Common myeloid progenitor, CD34-positive (primary cell): Measurements from ENCODE around the gene VPS50.
"Not testable (repeated sequence)": the region's sequence is repeated elsewhere in the genome, so short reads cannot be mapped to it uniquely, and the experiment has no call there.

ENCODE experiments used
- CTCF ChIA-PET: fragments of 350-600 bp; sonication (Branson Sonifier 250); formaldehyde crosslinking; loops from one replicate; lab custom pipeline; 2021; ENCODE audit warnings: antibody characterized with exemption; lab: Charles Lee
- POLR2A ChIA-PET: fragments of 350-600 bp; sonication (Branson Sonifier 250); formaldehyde crosslinking; loops from one replicate; lab custom pipeline; 2021; ENCODE audit warnings: antibody characterized with exemption; lab: Charles Lee
- DNase-seq, 3 donors: peaks; one replicate each; pipeline versions ENCODE4 v3.0.0 to v3.0.0-alpha.2; 2013
- H3K27ac ChIP-seq, 2 experiments: 1 replicate in 1 of 2; 2 replicates in 1 of 2; pipeline ENCODE4 v1.7.0; 2013; ENCODE audit warnings: inconsistent platforms in 2 of 2, low read length in 2 of 2, mild to moderate bottlenecking in 2 of 2, low read depth in 1 of 2, moderate library complexity in 1 of 2; ENCODE audit not compliant: severe bottlenecking in 2 of 2, insufficient read depth in 1 of 2, poor library complexity in 1 of 2
- H3K27me3 ChIP-seq, 5 experiments: replicated peaks in 2 of 5; 1 replicate in 3 of 5; 2 replicates in 2 of 5; pipeline versions ENCODE4 v1.6.1 to v1.7.0; 2013; ENCODE audit warnings: low read length in 4 of 5, mild to moderate bottlenecking in 2 of 5, moderate library complexity in 2 of 5, inconsistent platforms in 1 of 5; ENCODE audit not compliant: insufficient read depth in 5 of 5, control insufficient read depth in 4 of 5
- H3K36me3 ChIP-seq, 4 experiments: 1 replicate in 2 of 4; 2 replicates in 2 of 4; pipeline versions ENCODE4 v1.6.1 to v1.7.0; 2013; ENCODE audit warnings: low read length in 3 of 4, control low read depth in 1 of 4, mild to moderate bottlenecking in 1 of 4; ENCODE audit not compliant: control insufficient read depth in 4 of 4, insufficient read depth in 4 of 4
- H3K4me1 ChIP-seq, 4 experiments: 1 replicate in 3 of 4; 2 replicates in 1 of 4; pipeline versions ENCODE4 v1.6.1 to v1.7.1; 2013; ENCODE audit warnings: low read length in 3 of 4, mild to moderate bottlenecking in 3 of 4, control low read depth in 1 of 4, inconsistent platforms in 1 of 4, moderate library complexity in 1 of 4; ENCODE audit not compliant: control insufficient read depth in 4 of 4, insufficient read depth in 4 of 4; ENCODE audit errors: control extremely low read depth in 1 of 4
- H3K4me3 ChIP-seq, 7 experiments: 1 replicate in 4 of 7; 2 replicates in 3 of 7; pipeline versions ENCODE4 v1.5.1 to v1.7.0; 2013; ENCODE audit warnings: mild to moderate bottlenecking in 7 of 7, low read length in 6 of 7, moderate library complexity in 6 of 7, inconsistent platforms in 2 of 7, low read depth in 2 of 7, control low read depth in 1 of 7; ENCODE audit not compliant: insufficient read depth in 4 of 7, control insufficient read depth in 1 of 7; ENCODE audit errors: extremely low read depth in 1 of 7
- H3K9me3 ChIP-seq, 5 experiments: 1 replicate in 4 of 5; 2 replicates in 1 of 5; pipeline versions ENCODE4 v1.6.1 to v1.7.1; 2013; ENCODE audit warnings: low read length in 4 of 5, mild to moderate bottlenecking in 2 of 5, inconsistent platforms in 1 of 5, low read depth in 1 of 5, moderate library complexity in 1 of 5; ENCODE audit not compliant: control insufficient read depth in 4 of 5, insufficient read depth in 2 of 5; ENCODE audit errors: control extremely low read depth in 1 of 5
- WGBS: methylation state at CpG from one replicate; pipeline ENCODE4 v1.1.5; 2013; ENCODE audit not compliant: insufficient coverage; 5-methylcytosine and 5-hydroxymethylcytosine counted together

Gene VPS50

DNA sequence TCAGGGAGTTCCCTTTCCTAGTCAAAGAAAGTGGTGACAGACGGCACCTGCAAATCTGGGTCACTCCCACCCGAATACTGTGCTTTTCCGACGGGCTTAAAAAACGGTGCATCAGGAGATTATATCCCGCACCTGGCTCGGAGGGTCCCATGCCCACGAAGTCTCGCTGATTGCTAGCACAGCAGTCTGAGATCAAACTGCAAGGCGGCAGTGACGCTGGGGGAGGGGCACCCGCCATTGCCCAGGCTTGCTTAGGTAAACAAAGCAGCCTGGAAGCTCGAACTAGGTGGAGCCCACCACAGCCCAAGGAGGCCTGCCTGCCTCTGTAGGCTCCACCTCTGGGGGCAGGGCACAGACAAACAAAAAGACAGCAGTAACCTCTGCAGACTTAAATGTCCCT, 110.0 kb downstream of the VPS50 start:
- H3K4me3 ChIP-seq, DNase-seq, POLR2A ChIA-PET: not testable (repeated sequence)

DNA sequence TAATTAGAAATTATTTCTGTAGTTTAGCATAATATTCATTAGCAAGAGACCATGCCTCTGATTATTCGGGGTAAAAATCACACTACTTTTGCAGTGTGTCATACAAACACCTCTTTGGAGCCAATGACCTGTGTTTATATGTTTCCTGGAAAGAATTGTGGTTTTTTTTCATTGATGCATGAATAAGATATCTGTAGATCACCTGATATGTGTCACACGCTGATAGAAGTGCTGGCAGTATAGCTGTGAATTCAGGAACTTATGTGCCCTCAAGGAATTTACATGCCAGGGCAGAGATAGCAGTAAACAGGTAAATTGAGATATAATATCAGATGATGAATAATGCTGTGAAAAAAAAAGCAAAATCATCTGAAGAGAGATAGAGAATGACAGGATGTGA, 118.2 kb downstream of the VPS50 start:
- POLR2A ChIA-PET: no interaction called here
- Histone ChIP-seq H3K27ac (no peak overlapping the region), H3K36me3 (peaks cover 0 to 8% (median 2%) of the 10 kb centered on the region in 4 experiments), H3K27me3 (no peaks in the 10 kb centered on the region), H3K4me1 (no peaks in the 10 kb centered on the region), H3K9me3 (no peaks in the 10 kb centered on the region), H3K4me3 (no peak overlapping the region)
- 100% methylated on average over 1 of the region's 2 CpGs for WGBS
- CTCF ChIA-PET: no interaction called here
- no peak for DNase-seq

More for the DNA sequence above, 110.0 kb downstream of the VPS50 start:
- H3K27ac ChIP-seq, CTCF ChIA-PET, H3K9me3 ChIP-seq, H3K27me3 ChIP-seq, H3K4me1 ChIP-seq: not testable (repeated sequence)
- H3K36me3 ChIP-seq: peaks cover 8 to 22% (median 12%) of the 10 kb centered on the region in 4 experiments
- WGBS: 99% methylated on average over 10 of the region's 13 CpGs

DNA sequence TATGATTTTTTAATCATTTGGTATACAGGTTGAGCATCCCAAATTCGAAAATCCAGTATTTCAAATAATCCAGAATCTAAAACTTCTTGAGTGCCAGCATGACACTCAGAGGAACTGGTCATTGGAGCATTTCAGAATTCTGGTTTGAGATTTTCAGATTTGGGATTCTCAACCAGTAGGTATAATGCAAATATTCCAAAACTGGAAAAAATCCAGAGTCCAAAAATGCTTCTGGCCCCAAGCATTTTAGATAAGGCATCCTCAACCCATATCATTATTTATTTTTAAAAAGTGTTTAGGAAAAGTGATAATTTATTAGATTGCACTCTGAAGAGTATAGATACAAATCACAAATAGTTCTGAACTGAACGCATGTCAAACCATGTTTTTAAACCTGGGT, 120.7 kb downstream of the VPS50 start:
- ChIA-PET POLR2A (no interaction called here), CTCF (no interaction called here)
- Histone ChIP-seq H3K36me3 (peaks cover under 1 to 8% (median 6%) of the 10 kb centered on the region in 4 experiments), H3K9me3 (no peaks in the 10 kb centered on the region), H3K4me3 (no peak overlapping the region), H3K27ac (no peak overlapping the region), H3K4me1 (no peaks in the 10 kb centered on the region), H3K27me3 (no peaks in the 10 kb centered on the region)
- WGBS: no CpG with 5 or more reads among the region's 2 CpGs
- DNase-seq: no peak

DNA sequence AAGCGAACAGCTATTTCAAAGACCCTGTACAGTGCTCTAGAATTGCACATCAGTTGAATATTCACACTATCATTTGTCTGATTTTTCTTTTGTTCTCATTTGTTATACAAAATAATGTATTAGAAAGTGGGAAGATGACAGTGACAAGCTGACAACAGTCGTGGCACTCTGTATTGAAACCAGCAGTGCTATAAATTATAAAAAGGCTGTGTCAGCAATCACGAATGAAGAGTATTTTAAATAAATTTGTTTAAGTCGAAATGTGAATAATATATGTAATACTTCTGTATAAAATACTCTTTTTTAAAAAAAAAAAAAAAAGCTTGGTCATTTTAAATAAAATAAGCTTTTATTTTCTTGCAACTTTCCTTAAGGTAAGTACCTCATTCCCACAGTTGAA, 122.6 kb downstream of the VPS50 start:
- POLR2A ChIA-PET: no interaction called here
- Histone ChIP-seq H3K4me1 (no peaks in the 10 kb centered on the region), H3K4me3 (no peak overlapping the region), H3K36me3 (peaks cover 3 to 8% (median 6%) of the 10 kb centered on the region in 4 experiments), H3K9me3 (no peaks in the 10 kb centered on the region), H3K27me3 (no peaks in the 10 kb centered on the region), H3K27ac (no peak overlapping the region)
- 100% methylated on average over 1 of the region's 4 CpGs for WGBS
- CTCF ChIA-PET: interaction anchor here (1.3 kb wide), 1 partner anchor 10 kb away, joined by 3 read pairs; no protein-coding TSS in a partner anchor
- no peak for DNase-seq

DNA sequence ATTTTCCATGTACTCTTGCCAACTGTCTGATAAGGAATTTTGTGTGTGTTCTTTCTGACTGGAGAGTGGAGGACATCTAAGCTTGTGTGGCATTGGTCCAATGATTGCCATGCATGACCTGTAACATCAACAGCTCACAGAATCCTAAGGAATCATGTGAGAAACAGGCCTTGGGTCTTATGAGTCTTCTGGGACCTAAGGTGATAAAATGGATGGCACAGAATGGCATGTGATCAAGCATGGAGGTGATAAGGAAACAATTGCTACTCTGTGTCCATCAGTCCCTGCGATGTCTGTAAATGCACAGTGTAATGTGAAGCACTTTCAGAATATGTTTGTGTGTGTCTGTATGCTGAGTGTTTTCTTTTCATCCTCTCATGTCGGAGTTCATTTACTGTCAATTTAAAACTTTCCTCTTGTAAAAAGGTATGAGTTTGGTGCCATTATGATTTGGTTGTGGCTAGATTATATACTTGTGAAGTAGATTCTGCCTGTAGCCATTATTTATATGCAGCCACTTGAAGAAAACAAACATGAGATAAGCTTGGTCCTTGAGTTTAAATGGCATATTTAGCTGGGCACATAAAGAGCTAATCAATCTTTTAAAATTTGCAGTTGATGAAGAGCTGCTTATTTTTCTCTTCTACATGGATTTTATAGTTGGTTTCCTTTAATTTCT, 127.5 kb downstream of the VPS50 start:
- CTCF ChIA-PET: no interaction called here
- Histone ChIP-seq H3K9me3 (no peaks in the 10 kb centered on the region), H3K36me3 (peaks cover 3 to 7% (median 4%) of the 10 kb centered on the region in 4 experiments), H3K27me3 (no peaks in the 10 kb centered on the region), H3K27ac (no peak overlapping the region), H3K4me3 (no peak overlapping the region), H3K4me1 (no peaks in the 10 kb centered on the region)
- POLR2A ChIA-PET: no interaction called here
- DNase-seq: no peak
- no CpG with 5 or more reads among the region's 2 CpGs for WGBS

DNA sequence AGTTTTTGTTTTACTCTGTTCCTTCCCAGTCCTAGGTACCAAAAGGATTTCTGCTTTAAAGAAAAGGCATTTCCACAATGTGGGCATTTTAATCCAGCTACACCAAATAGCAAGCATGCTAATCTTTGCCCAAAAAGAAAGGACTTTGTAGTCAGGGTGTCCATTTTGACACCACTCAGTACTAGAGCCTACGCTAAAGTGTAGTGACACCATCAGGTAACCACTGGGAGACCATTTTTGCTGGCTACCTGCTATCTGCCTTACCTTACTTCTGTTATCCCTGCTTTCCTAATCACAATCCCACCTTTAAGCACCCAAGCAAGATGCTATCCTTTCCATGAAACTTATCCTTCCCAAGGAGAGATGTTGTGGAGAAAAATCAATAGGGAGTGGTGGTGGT, 129.7 kb downstream of the VPS50 start:
- POLR2A ChIA-PET: no interaction called here
- CTCF ChIA-PET: no interaction called here
- no peak overlapping the region for H3K27ac ChIP-seq
- no peaks in the 10 kb centered on the region for H3K9me3 ChIP-seq
- peaks cover 0 to 5% (median 4%) of the 10 kb centered on the region in 4 experiments for H3K36me3 ChIP-seq
- H3K4me1 ChIP-seq: no peaks in the 10 kb centered on the region
- no peaks in the 10 kb centered on the region for H3K27me3 ChIP-seq
- no peak for DNase-seq
- no peak overlapping the region for H3K4me3 ChIP-seq
- 86% methylated on average over 1 of the region's 1 CpG for WGBS

DNA sequence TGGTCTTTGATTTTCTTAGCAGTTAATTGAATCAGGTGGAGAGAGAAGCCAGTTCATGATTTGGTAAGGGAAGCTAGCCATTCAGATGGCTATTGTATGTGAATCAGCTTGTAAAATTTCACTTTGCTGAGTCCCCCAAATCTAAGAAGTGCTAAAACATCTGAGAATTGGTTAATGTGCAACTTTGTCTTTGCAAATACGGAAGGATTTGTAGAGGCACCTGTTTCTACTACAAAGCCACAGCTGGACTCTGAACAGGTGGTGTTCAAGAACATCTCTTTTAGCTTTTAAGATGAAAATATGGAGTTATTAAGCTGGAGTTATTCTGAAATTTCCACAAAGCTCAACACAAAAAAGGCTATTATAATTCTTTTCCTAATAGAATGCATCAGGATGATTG, 132.6 kb downstream of the VPS50 start:
- no peaks in the 10 kb centered on the region for H3K4me1 ChIP-seq
- no peak for DNase-seq
- no peaks in the 10 kb centered on the region for H3K9me3 ChIP-seq
- H3K27ac ChIP-seq: no peak overlapping the region
- no peaks in the 10 kb centered on the region for H3K36me3 ChIP-seq
- ChIA-PET POLR2A (no interaction called here), CTCF (interaction anchor here (1.4 kb wide), 1 partner anchor 10 kb away, joined by 3 read pairs; no protein-coding TSS in a partner anchor)
- 100% methylated on average over 1 of the region's 1 CpG for WGBS
- H3K4me3 ChIP-seq: no peak overlapping the region
- no peaks in the 10 kb centered on the region for H3K27me3 ChIP-seq
